Activated T-cell treated with anti-CD3 and anti-CD28 coated beads, Interleukin-2, amount 50 U/mL, for 1 hour (primary cell): ENCODE results near the gene PKP1.

ENCODE experiments used
- DNase-seq: peaks from one replicate; pipeline ENCODE4 v3.0.0-alpha.2; 2020

Gene PKP1

GRCh38 chr1:201331166-201331565, 47.9 kb downstream of the PKP1 start:
- DNase-seq: no peak

- DNase-seq: no peak
Observed at GRCh38 chr1:201332021-201332420, 48.7 kb downstream of the PKP1 start.

GRCh38 chr1:201332616-201333335, 49.5 kb downstream of the PKP1 start:
- no peak for DNase-seq

- no peak for DNase-seq
Observed at GRCh38 chr1:201334325-201335173, 51.2 kb downstream of the PKP1 start.

GRCh38 chr1:201335174-201335870, 52.0 kb downstream of the PKP1 start:
- DNase-seq: no peak

GRCh38 chr1:201335901-201336300, 52.6 kb downstream of the PKP1 start:
- no peak for DNase-seq

- no peak for DNase-seq
Observed at GRCh38 chr1:201336711-201337450, 53.6 kb downstream of the PKP1 start.

- no peak for DNase-seq
Observed at GRCh38 chr1:201341377-201341776, 58.1 kb downstream of the PKP1 start.

- DNase-seq: no peak
Observed at GRCh38 chr1:201344206-201345080, 61.1 kb downstream of the PKP1 start.

GRCh38 chr1:201345081-201345355, 61.7 kb downstream of the PKP1 start:
- DNase-seq: no peak

- DNase-seq: no peak
Observed at GRCh38 chr1:201346337-201346939, 63.1 kb downstream of the PKP1 start.

GRCh38 chr1:201346987-201347386, 63.7 kb downstream of the PKP1 start:
- DNase-seq: no peak

GRCh38 chr1:201347498-201348210, 64.3 kb downstream of the PKP1 start:
- DNase-seq: no peak

- DNase-seq: no peak
Observed at GRCh38 chr1:201348211-201348566, 64.9 kb downstream of the PKP1 start.

- DNase-seq: no peak
Observed at GRCh38 chr1:201349092-201349491, 65.8 kb downstream of the PKP1 start.

GRCh38 chr1:201350361-201350725, 67.0 kb downstream of the PKP1 start:
- DNase-seq: no peak

GRCh38 chr1:201350884-201351283, 67.6 kb downstream of the PKP1 start:
- DNase-seq: no peak

GRCh38 chr1:201351617-201352016, 68.3 kb downstream of the PKP1 start:
- DNase-seq: no peak

- no peak for DNase-seq
Observed at GRCh38 chr1:201353186-201353940, 70.1 kb downstream of the PKP1 start.

- no peak for DNase-seq
Observed at GRCh38 chr1:201354151-201354900, 71.0 kb downstream of the PKP1 start.
